ENCODE results near the gene CABP1.

- no peak for TF ChIP-seq CTCF (optimal IDR thresholded peaks at IDR 0.05 in 1 of 3, IDR thresholded peaks at IDR 0.05 in 1 of 3, conservative IDR thresholded peaks at IDR 0.05 in 1 of 3; ENCODE audit: extremely low read depth in 1 of 3, insufficient read depth in 2 of 3, low read length in 3 of 3)
- TF ChIP-seq EZH2 (IDR thresholded peaks at IDR 0.05; ENCODE audit: low read length) = no peak
Observed at GRCh38 chr12:120710805-120711296, 70.4 kb downstream of the CABP1 start.
